Measurements from ENCODE around the gene CARNS1.

The CARNS1 gene, protein sequence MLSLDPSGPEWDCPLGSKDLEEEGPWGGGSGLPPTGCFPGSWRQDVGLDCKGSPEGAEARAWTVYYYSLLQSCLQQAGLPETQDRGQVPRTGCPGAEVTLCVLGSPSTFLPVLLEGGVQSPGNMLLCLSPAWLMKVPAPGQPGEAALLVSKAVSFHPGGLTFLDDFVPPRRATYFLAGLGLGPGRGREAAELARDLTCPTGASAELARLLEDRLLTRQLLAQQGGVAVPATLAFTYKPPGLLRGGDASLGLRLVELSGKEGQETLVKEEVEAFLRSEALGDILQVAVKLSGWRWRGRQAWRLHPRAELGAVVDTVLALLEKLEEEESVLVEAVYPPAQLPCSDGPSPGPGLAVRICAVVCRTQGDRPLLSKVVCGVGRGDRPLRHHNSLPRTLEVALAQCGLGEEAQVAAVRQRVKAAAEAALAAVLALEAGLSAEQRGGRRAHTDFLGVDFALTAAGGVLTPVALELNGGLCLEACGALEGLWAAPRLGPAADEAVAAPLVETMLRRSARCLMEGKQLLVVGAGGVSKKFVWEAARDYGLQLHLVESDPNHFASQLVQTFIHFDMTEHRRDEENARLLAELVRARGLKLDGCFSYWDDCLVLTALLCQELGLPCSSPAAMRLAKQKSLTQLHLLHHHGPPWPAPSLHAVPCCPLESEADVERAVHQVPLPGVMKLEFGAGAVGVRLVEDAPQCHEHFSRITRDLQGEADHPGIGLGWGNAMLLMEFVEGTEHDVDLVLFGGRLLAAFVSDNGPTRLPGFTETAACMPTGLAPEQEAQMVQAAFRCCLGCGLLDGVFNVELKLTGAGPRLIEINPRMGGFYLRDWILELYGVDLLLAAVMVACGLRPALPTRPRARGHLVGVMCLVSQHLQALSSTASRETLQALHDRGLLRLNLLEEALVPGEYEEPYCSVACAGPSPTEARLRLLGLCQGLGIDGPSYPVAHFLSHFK

DNA sequence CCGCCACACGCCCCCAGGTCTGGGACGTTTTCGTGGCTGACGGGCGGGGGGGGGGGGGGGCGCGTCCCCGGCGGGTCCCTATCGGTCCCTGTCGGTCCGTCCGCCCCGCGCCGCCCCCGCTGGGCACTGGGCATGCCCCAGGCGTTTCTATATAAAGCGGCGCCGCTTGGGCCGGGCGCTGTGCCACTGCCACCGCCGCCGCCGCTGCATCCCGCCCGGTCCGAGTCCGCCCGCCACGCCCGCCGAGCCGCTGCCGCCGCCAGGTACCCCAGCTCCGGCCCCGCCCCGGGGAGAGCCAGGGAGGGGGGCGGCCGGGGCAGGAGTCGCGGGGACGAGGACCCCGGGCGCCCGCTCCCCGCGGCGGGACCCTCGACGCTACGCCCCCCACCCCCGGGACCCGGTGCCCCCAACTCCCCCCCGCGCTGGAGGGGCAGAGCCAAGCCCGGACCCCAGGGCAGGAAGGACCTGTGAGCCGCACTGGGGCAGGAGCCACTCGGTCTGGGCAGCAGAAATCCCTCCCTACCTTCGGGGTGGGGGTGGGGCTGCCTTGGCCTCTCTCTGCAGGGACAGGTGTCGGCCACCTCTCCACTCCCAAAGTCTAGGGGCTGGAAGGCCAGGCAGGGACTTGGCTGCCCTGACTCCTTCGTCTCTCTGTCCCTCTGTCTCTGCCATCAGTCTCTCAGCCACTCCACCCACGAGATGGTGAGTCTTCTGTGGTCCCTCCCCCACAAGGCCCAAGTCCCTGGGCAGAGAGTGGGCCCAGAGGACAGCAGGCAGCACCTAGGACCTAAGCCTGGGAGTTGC lies at the start of gene CARNS1:
Gene CARNS1, plus strand, starts transcription at position 178 of the 804 bp plus-strand sequence. Its CDS starts 522 bp downstream, at position 700.
- DNase-seq, result no peak

- no peak for DNase-seq
Observed at GRCh38 chr11:67365736-67366444, 49.6 kb upstream of the CARNS1 start.

DNA sequence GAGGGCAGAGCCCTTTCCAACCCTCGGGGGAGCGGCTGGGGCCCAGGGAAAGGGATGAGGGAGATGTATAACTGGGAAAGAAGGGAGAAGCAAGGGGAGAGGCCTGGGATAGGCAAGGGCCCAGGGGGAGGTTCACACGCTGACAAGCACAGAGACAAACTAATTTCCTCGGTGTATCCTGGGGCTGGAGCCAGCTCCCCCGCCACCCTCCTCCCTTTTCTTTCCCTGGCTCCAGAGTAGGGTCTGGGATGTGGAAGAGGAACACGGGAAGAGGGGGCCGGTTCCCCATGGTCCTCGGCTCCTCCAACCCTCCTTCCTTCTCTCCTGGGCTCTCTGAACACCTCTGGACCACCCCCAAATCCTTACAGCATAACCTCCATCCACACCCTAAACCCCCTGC lies 48.9 kb upstream of the CARNS1 start:
- no peak for DNase-seq

- peak; percentile 33 to 50 for DNase-seq
Observed at GRCh38 chr11:67366961-67367760, 48.3 kb upstream of the CARNS1 start.

DNA sequence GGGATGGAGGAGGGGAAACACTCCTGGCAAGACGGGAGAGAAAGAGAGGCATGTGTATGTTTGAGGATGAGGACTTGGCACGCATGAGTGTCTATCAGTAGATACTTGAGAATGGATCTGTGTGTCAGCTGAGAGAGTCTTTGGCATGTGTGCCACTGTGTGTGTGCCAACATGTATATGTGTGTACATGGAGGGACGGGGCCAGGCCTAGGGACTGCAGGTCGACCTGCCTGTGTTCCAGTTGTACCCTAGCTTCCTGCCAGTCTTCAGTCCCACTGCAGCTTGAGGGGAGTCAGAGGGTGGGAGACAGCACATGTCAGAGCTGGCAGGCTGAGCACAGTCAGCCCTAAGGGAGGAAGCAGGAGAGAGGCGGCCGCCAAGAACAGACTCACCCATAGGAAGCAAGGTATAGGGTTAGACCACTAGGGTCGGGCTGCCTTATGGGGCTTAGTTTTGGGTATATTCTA lies 47.7 kb upstream of the CARNS1 start:
- no peak for DNase-seq

DNA sequence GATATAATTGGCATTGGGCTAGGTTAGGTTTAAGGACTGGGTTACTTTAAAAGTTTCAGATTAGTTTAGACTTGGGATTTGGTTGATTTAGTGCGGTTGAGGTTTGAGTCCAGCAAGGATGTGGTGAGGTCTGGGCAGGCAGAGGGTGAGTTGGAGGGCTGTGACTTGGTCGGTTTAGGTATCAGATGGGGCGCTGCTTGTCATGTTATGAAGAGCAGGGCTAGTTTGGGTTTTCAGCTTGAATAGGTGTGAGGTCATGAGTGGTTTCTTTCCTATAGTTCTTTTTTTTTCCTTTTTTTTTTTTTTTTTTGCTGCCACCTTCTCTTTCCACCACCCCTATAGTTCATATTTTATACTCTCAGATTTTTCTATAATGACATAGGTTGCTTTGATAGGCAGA lies 46.9 kb upstream of the CARNS1 start:
- no peak for DNase-seq

- DNase-seq, result no peak
Observed at GRCh38 chr11:67369275-67369674, 46.2 kb upstream of the CARNS1 start.

- DNase-seq, result peak in 1 of 2 experiments; percentile 31
Observed at GRCh38 chr11:67369801-67370284, 45.6 kb upstream of the CARNS1 start.

GRCh38 chr11:67370351-67371076 lies 45.0 kb upstream of the CARNS1 start:
- peak in 1 of 2 experiments; percentile 31 for DNase-seq

DNA sequence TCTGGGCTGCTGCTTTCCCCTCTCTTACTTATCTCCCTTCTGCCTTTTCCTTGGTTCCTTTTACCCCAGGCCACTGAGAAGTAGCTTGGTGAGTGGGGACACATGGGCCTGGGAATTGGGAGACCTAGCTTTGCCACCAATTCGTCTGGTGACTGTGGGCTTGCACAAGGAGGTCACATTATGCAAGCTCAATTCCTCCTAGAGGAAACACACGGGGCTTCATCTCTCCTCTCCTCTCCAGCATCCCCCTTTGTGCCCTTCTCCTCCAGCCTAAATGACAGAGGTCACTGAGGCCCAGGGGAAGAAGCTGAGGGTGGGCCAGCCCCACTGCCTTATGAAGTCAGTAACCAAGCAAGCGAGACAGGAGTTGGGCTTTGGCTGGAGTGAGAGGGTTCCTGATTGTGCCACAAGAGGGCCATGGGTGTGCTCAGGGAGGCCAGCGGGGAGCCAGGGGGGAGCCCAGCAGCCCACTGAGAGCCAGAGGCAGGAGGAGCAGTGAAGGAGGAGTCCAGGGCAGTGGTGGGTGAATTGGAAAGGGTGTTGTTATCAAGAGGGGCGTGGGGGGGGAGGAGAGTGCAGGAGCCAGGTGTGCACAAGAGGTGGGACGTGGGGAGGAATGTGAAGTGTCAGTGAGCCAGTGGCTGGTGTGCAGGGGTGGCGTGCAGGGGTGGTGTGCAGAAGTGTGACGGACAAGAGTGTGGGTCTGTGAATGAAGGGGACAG lies 44.1 kb upstream of the CARNS1 start:
- no peak for DNase-seq

DNA sequence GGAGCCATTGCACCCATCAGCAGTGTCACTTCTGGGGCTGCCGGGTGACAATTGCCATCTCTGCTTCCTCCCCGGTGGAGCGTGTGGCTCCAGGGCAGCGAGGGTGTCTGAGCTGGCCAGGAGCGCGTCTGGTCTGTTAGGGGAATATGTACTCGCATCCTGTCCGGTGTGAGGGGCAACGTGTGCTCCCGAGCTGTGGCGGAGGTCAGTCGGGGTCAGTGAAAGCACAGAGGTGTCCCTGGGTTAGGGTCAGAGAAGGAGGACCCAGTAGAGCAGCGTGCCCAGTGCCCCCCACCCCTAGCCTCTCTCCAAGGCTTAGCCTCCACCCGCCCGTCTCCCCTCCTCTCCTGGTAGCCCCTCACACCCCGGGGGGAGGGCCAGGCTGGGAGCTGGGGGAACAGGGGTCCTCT lies 43.6 kb upstream of the CARNS1 start:
- no peak for DNase-seq

DNA sequence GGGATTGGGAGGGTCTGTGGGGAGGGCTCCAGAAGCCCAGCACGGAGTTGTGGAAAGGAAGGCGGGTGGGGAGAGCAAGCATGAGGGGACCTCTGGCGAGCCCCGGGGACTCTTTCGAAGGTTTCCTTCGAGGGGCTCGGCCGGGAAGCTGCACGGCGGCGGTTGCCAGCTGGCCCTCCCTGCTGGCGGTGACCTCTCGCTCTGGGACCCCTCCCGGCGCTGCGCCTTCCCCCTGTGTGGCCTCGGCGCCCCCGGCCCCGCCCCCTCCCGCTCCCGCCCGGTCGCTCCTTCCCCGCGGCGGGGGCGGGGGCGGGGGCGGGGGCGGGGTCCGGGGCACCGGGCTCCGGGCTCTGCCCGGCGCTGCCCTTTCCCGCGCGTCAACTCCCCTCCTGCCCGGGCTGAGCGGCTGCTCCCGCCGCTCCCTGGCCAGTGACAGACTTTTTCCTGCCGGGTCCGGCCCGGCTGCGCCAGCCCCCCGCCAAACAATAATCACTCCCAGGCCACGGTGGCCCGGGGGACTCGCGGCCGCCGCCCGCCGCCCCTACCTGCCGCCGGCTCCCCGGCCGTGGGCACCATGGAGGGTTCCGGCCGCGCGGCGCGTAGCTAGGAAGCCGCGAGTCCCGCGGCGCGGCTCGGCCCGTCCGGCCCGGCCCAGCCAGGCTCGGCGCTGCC lies 43.0 kb upstream of the CARNS1 start:
- no peak for DNase-seq

DNA sequence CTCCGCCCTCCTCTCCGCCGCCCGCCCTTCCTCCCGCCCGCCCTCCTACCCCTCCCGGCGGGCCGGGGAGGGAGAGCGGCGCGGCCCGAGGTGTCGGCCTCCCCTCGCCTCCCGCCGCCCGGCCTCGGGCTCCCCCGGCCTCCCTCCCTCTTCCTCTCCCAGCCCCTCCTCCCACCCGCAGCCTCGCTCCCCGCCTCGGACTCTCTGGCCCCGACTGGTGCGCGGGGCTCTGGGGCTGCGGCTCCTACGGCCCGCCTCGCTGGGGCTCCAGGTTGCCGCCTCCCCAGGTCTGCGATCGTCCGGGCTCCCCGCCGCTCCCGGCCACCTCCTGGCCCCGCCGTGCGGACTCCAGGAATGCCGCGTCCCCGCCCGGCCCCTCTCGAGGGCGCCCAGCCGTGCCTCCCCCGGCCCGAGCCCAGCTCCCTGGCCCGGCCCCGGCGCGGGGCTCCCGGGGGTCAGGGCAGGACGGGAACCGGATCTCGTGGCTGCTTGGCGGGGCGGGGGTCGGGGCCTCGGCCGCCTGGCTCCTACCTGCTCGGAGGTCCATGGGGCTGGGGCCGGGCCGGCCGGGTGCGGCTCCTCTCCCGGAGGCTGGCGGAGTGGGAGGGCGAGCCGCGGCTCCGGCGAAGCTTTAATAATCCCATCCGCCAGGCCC lies 42.4 kb upstream of the CARNS1 start, which contains the start of gene CLCF1:
Gene CLCF1, minus strand, starts transcription at position 606 of the 655 bp plus-strand sequence. Its CDS starts 59 bp downstream, at position 547.
- DNase-seq, result no peak

- no peak for DNase-seq
Observed at GRCh38 chr11:67373648-67374570, 41.6 kb upstream of the CARNS1 start.

DNA sequence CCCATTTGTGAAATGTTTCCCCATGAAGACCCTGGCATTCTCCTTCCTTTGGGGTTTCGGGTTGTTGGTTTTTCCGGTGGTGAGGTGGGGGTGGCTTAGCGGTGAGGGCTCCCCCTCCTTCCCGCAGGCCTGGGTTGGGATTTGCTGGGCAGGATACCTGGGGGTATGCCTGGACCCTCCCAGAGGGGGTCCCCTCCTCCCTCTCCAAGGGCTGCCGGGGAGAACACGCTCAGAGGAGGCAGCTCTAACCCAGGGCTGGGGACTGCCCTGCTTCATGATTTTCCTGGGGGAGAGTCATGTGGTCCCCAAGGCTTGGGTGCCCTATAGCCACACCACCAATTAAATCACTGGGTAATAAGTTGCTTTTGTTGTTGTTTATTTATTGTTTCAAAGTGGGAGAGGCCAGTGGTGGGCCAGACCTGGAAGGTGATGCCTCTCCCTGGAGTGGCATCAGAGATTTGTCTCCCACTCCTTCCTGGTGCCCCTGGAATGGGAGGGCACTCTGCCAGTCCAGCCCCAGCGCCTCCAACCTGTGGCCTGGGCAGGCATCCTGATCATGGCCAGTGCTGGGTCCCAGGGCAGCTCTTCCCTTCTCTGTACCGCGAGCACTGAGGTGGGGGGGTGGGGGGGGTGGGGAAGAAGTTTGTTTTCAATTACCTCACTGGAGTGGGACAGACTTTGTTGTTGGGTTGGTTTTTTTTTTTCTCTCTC lies 40.8 kb upstream of the CARNS1 start:
- DNase-seq, result no peak

GRCh38 chr11:67375320-67376055 lies 40.0 kb upstream of the CARNS1 start:
- no peak for DNase-seq

Data from NCI-H2081 (cell line).